ENCODE measurements around the gene ACAD8.
"Not testable (repeated sequence)": the region's sequence is repeated elsewhere in the genome, so short reads cannot be mapped to it uniquely, and the experiment has no call there.

The ACAD8 gene

GRCh38 chr11:134267966-134268365 lies 14.6 kb downstream of the ACAD8 start:
- DNase-seq, result no peak

GRCh38 chr11:134270250-134270714 lies 16.9 kb downstream of the ACAD8 start:
- peak in 1 of 2 donors; percentile 62 for DNase-seq

- no peak for DNase-seq
Measured at GRCh38 chr11:134271978-134272377, 18.6 kb downstream of the ACAD8 start.

GRCh38 chr11:134272381-134273316 lies 19.3 kb downstream of the ACAD8 start:
- DNase-seq, result no peak

- no peak for DNase-seq
Measured at GRCh38 chr11:134273317-134273712, 19.9 kb downstream of the ACAD8 start.

- no peak for DNase-seq
Measured at GRCh38 chr11:134275188-134275533, 21.8 kb downstream of the ACAD8 start.

- peak; percentile 75 to 83 for DNase-seq
Measured at GRCh38 chr11:134275534-134276395, 22.4 kb downstream of the ACAD8 start, which contains the start of gene GLB1L3. TSS of gene GLB1L3 (plus strand) at chr11:134276379. CDS start at chr11:134276741, 362 bp downstream.

- no peak for DNase-seq
Measured at GRCh38 chr11:134276396-134277182, 23.2 kb downstream of the ACAD8 start.

GRCh38 chr11:134277183-134278001 lies 24.0 kb downstream of the ACAD8 start:
- DNase-seq, result no peak

GRCh38 chr11:134278356-134278755 lies 25.0 kb downstream of the ACAD8 start:
- DNase-seq, result no peak

GRCh38 chr11:134281635-134282034 lies 28.3 kb downstream of the ACAD8 start:
- not testable (repeated sequence) for DNase-seq

GRCh38 chr11:134282121-134283045 lies 29.0 kb downstream of the ACAD8 start:
- DNase-seq, result no peak

- no peak for DNase-seq
Measured at GRCh38 chr11:134283461-134284230, 30.3 kb downstream of the ACAD8 start.

- DNase-seq, result not testable (repeated sequence)
Measured at GRCh38 chr11:134284349-134284748, 31.0 kb downstream of the ACAD8 start.

- no peak for DNase-seq
Measured at GRCh38 chr11:134287561-134287960, 34.2 kb downstream of the ACAD8 start.

- no peak for DNase-seq
Measured at GRCh38 chr11:134288486-134288885, 35.1 kb downstream of the ACAD8 start.

- DNase-seq, result no peak
Measured at GRCh38 chr11:134289167-134289566, 35.8 kb downstream of the ACAD8 start.

GRCh38 chr11:134289789-134290188 lies 36.4 kb downstream of the ACAD8 start:
- DNase-seq, result no peak

- DNase-seq, result no peak
Measured at GRCh38 chr11:134290646-134291045, 37.3 kb downstream of the ACAD8 start.

GRCh38 chr11:134291196-134291595 lies 37.8 kb downstream of the ACAD8 start:
- no peak for DNase-seq

All from CD4-positive, alpha-beta T cell treated with Interleukin-4 for 1 hour (primary cell).